RWPE2 (cell line): Measurements from ENCODE around the gene PAPLN.
"Not testable (repeated sequence)": the region's sequence is repeated elsewhere in the genome, so short reads cannot be mapped to it uniquely, and the experiment has no call there.

Experiments
- ATAC-seq: fragments of 200-7000 bp; cut with Tn5 transposase; 3 replicates; pipeline ENCODE4 v1.9.1; 2021; ENCODE audit warnings: low read depth
- DNase-seq: peaks from one replicate; pipeline ENCODE4 v3.0.0-alpha.2; 2020; ENCODE audit warnings: low spot score
- H3K27ac ChIP-seq: fragments of 450-650 bp; 2 replicates; pipeline ENCODE4 v1.5.1; 2017; ENCODE audit warnings: mild to moderate bottlenecking; ENCODE audit not compliant: poor library complexity, severe bottlenecking
- H3K27me3 ChIP-seq: fragments of 250-450 bp; sonication (Bioruptor Pico); 2 replicates; pipeline ENCODE4 v1.5.1; 2021; ENCODE audit warnings: mild to moderate bottlenecking, moderate library complexity; ENCODE audit not compliant: insufficient read depth, poor library complexity, severe bottlenecking
- H3K36me3 ChIP-seq: fragments of 250-450 bp; sonication (Bioruptor Pico); 2 replicates; pipeline ENCODE4 v1.5.1; 2020; ENCODE audit warnings: low read depth, mild to moderate bottlenecking, moderate library complexity
- H3K4me1 ChIP-seq: fragments of 250-450 bp; sonication (Bioruptor Pico); 2 replicates; pipeline ENCODE4 v1.5.1; 2021; ENCODE audit warnings: mild to moderate bottlenecking, moderate library complexity; ENCODE audit not compliant: insufficient read depth, poor library complexity, severe bottlenecking
- H3K4me3 ChIP-seq: fragments of 250-450 bp; sonication (Bioruptor Pico); 2 replicates; pipeline ENCODE4 v1.5.1; 2021; ENCODE audit warnings: mild to moderate bottlenecking, moderate library complexity; ENCODE audit not compliant: severe bottlenecking
- H3K9me3 ChIP-seq: fragments of 250-450 bp; sonication (Bioruptor Pico); 2 replicates; pipeline ENCODE4 v1.5.1; 2021; ENCODE audit warnings: mild to moderate bottlenecking, moderate library complexity; ENCODE audit not compliant: severe bottlenecking
- CTCF ChIP-seq: fragments of 450-650 bp; IDR thresholded peaks from one replicate; pipeline ENCODE4 v1.5.1; 2017; ENCODE audit warnings: mild to moderate bottlenecking, moderate library complexity; ENCODE audit not compliant: poor library complexity, severe bottlenecking

PAPLN gene, protein sequence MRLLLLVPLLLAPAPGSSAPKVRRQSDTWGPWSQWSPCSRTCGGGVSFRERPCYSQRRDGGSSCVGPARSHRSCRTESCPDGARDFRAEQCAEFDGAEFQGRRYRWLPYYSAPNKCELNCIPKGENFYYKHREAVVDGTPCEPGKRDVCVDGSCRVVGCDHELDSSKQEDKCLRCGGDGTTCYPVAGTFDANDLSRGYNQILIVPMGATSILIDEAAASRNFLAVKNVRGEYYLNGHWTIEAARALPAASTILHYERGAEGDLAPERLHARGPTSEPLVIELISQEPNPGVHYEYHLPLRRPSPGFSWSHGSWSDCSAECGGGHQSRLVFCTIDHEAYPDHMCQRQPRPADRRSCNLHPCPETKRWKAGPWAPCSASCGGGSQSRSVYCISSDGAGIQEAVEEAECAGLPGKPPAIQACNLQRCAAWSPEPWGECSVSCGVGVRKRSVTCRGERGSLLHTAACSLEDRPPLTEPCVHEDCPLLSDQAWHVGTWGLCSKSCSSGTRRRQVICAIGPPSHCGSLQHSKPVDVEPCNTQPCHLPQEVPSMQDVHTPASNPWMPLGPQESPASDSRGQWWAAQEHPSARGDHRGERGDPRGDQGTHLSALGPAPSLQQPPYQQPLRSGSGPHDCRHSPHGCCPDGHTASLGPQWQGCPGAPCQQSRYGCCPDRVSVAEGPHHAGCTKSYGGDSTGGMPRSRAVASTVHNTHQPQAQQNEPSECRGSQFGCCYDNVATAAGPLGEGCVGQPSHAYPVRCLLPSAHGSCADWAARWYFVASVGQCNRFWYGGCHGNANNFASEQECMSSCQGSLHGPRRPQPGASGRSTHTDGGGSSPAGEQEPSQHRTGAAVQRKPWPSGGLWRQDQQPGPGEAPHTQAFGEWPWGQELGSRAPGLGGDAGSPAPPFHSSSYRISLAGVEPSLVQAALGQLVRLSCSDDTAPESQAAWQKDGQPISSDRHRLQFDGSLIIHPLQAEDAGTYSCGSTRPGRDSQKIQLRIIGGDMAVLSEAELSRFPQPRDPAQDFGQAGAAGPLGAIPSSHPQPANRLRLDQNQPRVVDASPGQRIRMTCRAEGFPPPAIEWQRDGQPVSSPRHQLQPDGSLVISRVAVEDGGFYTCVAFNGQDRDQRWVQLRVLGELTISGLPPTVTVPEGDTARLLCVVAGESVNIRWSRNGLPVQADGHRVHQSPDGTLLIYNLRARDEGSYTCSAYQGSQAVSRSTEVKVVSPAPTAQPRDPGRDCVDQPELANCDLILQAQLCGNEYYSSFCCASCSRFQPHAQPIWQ

DNA sequence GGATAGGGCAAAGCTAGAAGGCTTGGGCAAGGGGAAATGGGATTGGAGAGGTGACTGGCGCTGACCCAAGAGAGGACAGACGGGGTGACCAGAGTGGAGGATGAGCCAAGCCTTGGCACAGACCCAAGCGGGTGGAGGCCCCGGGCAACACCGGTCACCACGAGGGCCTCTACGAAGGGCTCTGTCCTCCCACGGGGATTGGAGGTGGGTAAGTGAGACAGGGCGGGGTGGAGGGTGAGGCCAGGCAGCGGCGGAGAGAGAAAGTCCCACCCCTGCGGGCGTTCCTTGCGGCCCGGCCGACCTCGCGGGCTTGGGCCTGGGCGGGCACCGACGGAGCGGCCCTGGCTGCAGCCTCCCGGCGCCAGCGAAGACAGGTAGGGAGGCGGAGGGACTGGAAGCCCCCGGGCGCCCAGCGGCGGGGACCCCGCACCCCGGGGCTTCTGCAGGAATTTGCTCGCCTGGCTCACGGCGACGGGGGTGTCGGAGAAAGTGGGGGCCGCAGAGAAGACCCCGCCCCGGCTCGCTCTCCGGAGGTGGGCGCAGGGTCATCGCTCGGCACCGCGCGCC is at the start of gene PAPLN:
TSS of gene PAPLN (plus strand) at position 288 of the 567 bp plus-strand sequence. CDS start 2,273 bp downstream, outside the sequence.
- Histone ChIP-seq H3K4me1 (peaks cover 15% of the 10 kb centered on the region), H3K27ac (no peak within 1 kb of the TSS), H3K4me3 (peak within 1 kb of the TSS; percentile 27), H3K27me3 (peaks cover 59% of the 10 kb centered on the region), H3K36me3 (no peaks in the 10 kb centered on the region), H3K9me3 (no peaks in the 10 kb centered on the region)
- DNase-seq (peak; percentile 79), ATAC-seq (peak; percentile 52)
- TF ChIP-seq CTCF = no peak

DNA sequence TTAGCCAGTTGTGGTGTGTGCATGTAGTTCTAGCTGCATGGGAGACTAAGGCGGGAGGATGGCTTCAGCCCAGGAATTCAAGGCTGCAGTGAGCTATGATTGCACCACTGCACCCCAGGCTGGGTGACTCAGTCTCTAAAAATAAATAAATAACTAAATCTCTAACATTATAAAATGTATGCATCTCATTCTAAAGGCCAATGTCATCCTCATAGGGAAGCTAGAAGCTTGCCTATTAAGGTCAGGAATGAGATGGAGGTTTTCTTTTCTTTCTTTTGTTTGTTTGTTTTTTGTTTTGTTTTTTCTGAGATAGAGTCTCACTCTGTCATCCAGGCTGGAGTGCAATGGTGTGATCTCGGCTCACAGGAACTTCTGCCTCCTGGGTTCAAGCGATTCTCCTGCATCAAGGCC is 48.8 kb upstream of the PAPLN start:
- Histone ChIP-seq H3K27me3 (no peaks in the 10 kb centered on the region), H3K9me3 (no peaks in the 10 kb centered on the region), H3K4me1 (peaks cover 4% of the 10 kb centered on the region), H3K4me3 (no peak overlapping the region), H3K36me3 (peaks cover 72% of the 10 kb centered on the region), H3K27ac (no peak overlapping the region)
- no peak for TF ChIP-seq CTCF
- DNase-seq = no peak
- ATAC-seq = peak; percentile 84

DNA sequence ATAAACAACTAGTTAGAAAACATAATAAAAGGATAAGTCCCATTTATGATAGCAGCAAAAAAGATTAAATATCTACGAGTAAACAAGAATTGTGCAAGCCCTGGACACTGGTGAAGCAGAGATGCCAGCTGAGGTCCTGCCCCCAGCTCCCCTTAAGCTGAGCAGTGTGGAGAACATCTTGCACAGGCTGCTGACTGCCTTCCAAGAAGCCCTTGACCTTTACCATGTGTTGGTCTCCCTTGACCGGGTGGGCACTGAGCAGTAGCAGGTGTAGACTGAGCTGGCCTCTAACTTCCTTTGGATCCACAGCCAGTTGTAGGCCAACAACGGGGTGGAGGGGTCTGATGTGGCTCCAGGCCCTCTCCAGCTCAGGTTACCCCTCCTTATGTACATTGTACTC is 47.7 kb upstream of the PAPLN start:
- H3K27me3 ChIP-seq = no peaks in the 10 kb centered on the region
- peaks cover 81% of the 10 kb centered on the region for H3K36me3 ChIP-seq
- ATAC-seq (no peak), DNase-seq (no peak)
- no peak overlapping the region for H3K27ac ChIP-seq
- H3K9me3 ChIP-seq = no peaks in the 10 kb centered on the region
- H3K4me1 ChIP-seq = peaks cover 4% of the 10 kb centered on the region
- no peak for TF ChIP-seq CTCF
- no peak overlapping the region for H3K4me3 ChIP-seq

DNA sequence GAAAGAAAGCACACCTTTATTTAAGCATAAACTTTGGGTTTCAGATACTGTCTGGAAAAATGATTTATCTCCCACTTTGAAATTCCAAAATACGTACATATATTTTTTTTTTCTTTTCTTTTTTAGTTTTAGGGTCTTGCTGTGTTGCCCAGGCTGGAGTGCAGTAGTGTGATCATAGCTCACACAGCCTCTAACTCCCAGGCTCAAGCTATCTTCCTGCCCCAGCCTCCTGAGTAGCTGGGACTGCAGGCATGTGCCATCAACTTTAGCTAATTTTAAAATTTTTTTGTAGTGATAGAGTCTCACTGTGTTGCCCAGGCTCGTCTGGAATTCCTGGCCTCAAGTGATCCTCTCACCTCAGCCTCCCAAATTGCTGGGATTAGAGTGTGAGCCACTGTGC is 45.9 kb upstream of the PAPLN start:
- no peaks in the 10 kb centered on the region for H3K9me3 ChIP-seq
- no peak for DNase-seq
- peaks cover 4% of the 10 kb centered on the region for H3K4me1 ChIP-seq
- H3K36me3 ChIP-seq = peaks cover 86% of the 10 kb centered on the region
- no peak for TF ChIP-seq CTCF
- no peak overlapping the region for H3K4me3 ChIP-seq
- ATAC-seq = no peak
- no peaks in the 10 kb centered on the region for H3K27me3 ChIP-seq
- no peak overlapping the region for H3K27ac ChIP-seq

DNA sequence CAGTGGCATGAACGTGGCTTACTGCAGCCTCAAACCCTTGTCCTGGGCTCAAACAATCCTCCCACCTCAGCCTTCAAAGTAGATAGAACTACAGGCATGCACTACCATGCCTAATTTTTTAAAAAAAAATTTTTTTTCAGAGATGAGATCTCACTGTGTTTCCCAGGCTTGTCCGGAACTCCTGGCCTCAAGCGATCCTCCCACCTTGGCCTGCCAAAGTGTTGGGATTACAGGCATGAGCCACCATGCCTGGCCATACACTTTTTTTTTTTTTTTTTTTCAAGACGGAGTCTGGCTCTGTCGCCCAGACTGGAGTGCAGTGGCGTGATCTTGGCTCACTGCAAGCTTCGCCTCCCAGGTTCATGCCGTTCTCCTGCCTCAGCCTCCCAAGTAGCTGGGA is 43.0 kb upstream of the PAPLN start:
- H3K9me3 ChIP-seq, H3K4me3 ChIP-seq, H3K4me1 ChIP-seq, H3K27me3 ChIP-seq, DNase-seq, ATAC-seq, H3K27ac ChIP-seq: not testable (repeated sequence)
- H3K36me3 ChIP-seq = peaks cover 78% of the 10 kb centered on the region
